ENCODE results near the gene NSL1. TPM values are rescaled to one million over a fixed set of nuclear protein-coding genes. Genes with fewer than 3 reads are reported as not detected.
A peak's percentile ranks its signal among the peaks of the same experiment; 100 is the strongest.

Gene NSL1
- 45.9 and 50.6 TPM in 2 replicates for total RNA-seq
- total RNA-seq (2013) = 48.2 TPM
- 20.3 and 20.5 TPM in 2 replicates for polyA plus RNA-seq
- 30.5 and 38.5 TPM in 2 replicates for polyA minus RNA-seq

DNA sequence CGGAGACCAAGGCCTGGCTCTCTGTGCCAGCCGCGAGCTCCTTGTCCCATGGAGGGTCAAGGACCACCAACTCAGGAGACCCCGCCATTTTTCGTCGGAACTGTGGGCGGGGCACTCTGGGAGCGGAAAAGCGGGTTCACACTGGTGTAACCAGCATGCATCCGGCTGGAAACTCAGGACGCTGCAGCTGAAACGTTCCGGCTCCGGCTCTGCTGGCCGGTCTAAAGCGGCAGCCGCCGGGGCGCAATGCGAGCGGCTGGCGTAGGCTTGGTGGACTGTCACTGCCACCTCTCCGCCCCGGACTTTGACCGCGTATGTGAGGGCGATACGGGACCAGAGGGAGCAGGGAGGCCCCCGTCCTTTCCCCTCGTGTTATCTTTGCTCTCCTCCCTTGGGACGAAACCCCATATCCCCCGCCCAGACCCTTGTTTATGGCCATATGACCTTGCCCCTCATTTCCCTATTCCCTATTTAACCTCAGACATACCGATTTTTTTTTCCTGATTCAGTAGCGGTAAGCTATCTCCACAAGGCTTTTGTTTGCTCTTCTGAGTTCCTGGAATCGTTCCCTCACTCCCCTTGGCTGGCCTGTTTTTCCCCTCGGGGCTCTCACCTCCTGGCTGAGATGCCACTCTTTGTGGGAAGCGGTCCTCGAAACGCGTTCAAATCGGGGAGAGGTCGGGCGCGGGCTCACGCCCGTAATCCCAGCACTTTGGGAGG, at the start of gene NSL1, which contains the start of gene TATDN3:
Gene NSL1 (minus strand): TSS at position 102 of the 720 bp plus-strand sequence. CDS start 14 bp downstream, at position 88.
Gene TATDN3 (plus strand): TSS at position 219 of the 720 bp plus-strand sequence. CDS start 28 bp downstream, at position 247.
- peak within 1 kb of the TSS; percentile 91 to 92 for H3K27ac ChIP-seq (ENCODE audit: low read length in 2 of 2)
- peak within 1 kb of the TSS; percentile 77 to 93 (median 83) for H3K4me3 ChIP-seq (ENCODE audit: control extremely low read depth in 1 of 5, extremely low read depth in 1 of 5, insufficient read depth in 1 of 5, low read depth in 2 of 5, low read length in 4 of 5)
- Mint-ChIP-seq H3K9me3 (ENCODE audit: insufficient read depth) (peaks cover 3% of the 10 kb centered on the region), H3K27me3 (no peaks in the 10 kb centered on the region), H3K27ac (peak within 1 kb of the TSS; percentile 93), H3K4me1 (peaks cover 46% of the 10 kb centered on the region), H3K4me3 (peak within 1 kb of the TSS; percentile 93)
- no peaks in the 10 kb centered on the region for H3K27me3 ChIP-seq (replicated peaks in 1 of 4; ENCODE audit: control extremely low read depth in 1 of 4, control insufficient read depth in 3 of 4, insufficient read depth in 4 of 4, low read length in 3 of 4)
- H3K9ac ChIP-seq (ENCODE audit: low read length) = peak within 1 kb of the TSS; percentile 82
- H4K20me1 ChIP-seq (ENCODE audit: control insufficient read depth, insufficient read depth, low read length, poor library complexity, severe bottlenecking) = peaks cover 9% of the 10 kb centered on the region
- TF ChIP-seq, protein P1, sequence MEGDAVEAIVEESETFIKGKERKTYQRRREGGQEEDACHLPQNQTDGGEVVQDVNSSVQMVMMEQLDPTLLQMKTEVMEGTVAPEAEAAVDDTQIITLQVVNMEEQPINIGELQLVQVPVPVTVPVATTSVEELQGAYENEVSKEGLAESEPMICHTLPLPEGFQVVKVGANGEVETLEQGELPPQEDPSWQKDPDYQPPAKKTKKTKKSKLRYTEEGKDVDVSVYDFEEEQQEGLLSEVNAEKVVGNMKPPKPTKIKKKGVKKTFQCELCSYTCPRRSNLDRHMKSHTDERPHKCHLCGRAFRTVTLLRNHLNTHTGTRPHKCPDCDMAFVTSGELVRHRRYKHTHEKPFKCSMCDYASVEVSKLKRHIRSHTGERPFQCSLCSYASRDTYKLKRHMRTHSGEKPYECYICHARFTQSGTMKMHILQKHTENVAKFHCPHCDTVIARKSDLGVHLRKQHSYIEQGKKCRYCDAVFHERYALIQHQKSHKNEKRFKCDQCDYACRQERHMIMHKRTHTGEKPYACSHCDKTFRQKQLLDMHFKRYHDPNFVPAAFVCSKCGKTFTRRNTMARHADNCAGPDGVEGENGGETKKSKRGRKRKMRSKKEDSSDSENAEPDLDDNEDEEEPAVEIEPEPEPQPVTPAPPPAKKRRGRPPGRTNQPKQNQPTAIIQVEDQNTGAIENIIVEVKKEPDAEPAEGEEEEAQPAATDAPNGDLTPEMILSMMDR (IDR thresholded peaks at IDR 0.05) = no peak
- TF ChIP-seq EZH2 (IDR thresholded peaks at IDR 0.05; ENCODE audit: borderline replicate concordance, insufficient read depth, low read depth, low read length, poor library complexity, severe bottlenecking) = no peak
- H2AFZ ChIP-seq (ENCODE audit: insufficient read depth, low read depth, low read length, poor library complexity, severe bottlenecking) = peak within 1 kb of the TSS; percentile 95
- peak within 1 kb of the TSS; percentile 85 for H3K4me2 ChIP-seq (replicated peaks; ENCODE audit: low read depth, low read length, poor library complexity, severe bottlenecking)
- no peaks in the 10 kb centered on the region for H3K9me3 ChIP-seq (ENCODE audit: control extremely low read depth in 1 of 3, control insufficient read depth in 2 of 3, insufficient read depth in 1 of 3, low read length in 2 of 3)
- DNase-seq = peak; percentile 97
- H3K79me2 ChIP-seq (ENCODE audit: control insufficient read depth, insufficient read depth, low read length) = peaks cover 62% of the 10 kb centered on the region
- ATAC-seq (ENCODE audit: low read depth) = peak; percentile 72
- ChIA-PET POLR2A (interaction anchor here (0.7 kb wide), 3 partner anchors 41 to 756 kb away, joined by 3 to 6 read pairs (median 3); partner anchors contain the start of gene DTL), CTCF (interaction anchor here (0.9 to 5.8 kb wide), 9 partner anchors 10 to 315 kb away, joined by 3 to 20 read pairs (median 4); partner anchors contain the start of gene RPS6KC1)
- WGBS (ENCODE audit: insufficient coverage) = under 1% methylated on average over 46 of the region's 46 CpGs
- intact Hi-C loops (cut with micrococcal nuclease) = loop anchor here (1.0 to 5.0 kb wide), 10 partner anchors 40 to 1535 kb away; partner anchors contain the start of genes ANGEL2, ATF3, DTL and FLVCR1
- H3K4me1 ChIP-seq (ENCODE audit: control insufficient read depth in 2 of 2, insufficient read depth in 2 of 2, low read length in 2 of 2) = peaks cover 39 to 61% of the 10 kb centered on the region in 2 donors
- peaks cover 2 to 7% of the 10 kb centered on the region in 2 experiments for H3K36me3 ChIP-seq (replicated peaks in 1 of 2; ENCODE audit: control extremely low read depth in 1 of 2, control insufficient read depth in 1 of 2, extremely low read depth in 1 of 2, insufficient read depth in 2 of 2, low read length in 1 of 2)

DNA sequence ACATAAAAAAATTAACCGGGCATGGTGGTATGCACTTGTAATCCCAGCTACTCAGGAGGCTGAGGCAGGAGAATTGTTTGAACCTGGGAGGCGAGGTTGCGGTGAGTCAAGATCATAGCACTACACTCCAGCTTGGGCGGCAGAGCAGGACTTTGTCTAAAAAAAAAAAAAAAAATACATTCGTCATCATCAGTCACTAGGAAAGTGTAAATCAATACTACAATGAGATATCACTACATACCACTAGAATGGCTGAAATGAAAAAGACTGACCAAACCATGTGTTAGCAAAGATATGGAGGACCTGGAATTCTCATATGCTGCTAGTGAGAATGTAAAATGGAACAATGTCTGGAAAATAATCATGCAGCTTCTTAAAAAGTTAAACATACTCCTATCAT, 46.6 kb upstream of the NSL1 start:
- ATAC-seq (ENCODE audit: low read depth) = no peak
- H3K27ac Mint-ChIP-seq = no peak overlapping the region
- Histone ChIP-seq H3K4me1 (ENCODE audit: control insufficient read depth in 2 of 2, insufficient read depth in 2 of 2, low read length in 2 of 2) (no peaks in the 10 kb centered on the region), H3K9ac (ENCODE audit: low read length) (no peak overlapping the region), H3K4me2 (replicated peaks; ENCODE audit: low read depth, low read length, poor library complexity, severe bottlenecking) (no peak overlapping the region), H3K36me3 (replicated peaks in 1 of 2; ENCODE audit: control extremely low read depth in 1 of 2, control insufficient read depth in 1 of 2, extremely low read depth in 1 of 2, insufficient read depth in 2 of 2, low read length in 1 of 2) (no peaks in the 10 kb centered on the region), H2AFZ (ENCODE audit: insufficient read depth, low read depth, low read length, poor library complexity, severe bottlenecking) (no peak overlapping the region), H4K20me1 (ENCODE audit: control insufficient read depth, insufficient read depth, low read length, poor library complexity, severe bottlenecking) (no peaks in the 10 kb centered on the region), H3K9me3 (ENCODE audit: control extremely low read depth in 1 of 3, control insufficient read depth in 2 of 3, insufficient read depth in 1 of 3, low read length in 2 of 3) (no peaks in the 10 kb centered on the region), H3K27me3 (replicated peaks in 1 of 4; ENCODE audit: control extremely low read depth in 1 of 4, control insufficient read depth in 3 of 4, insufficient read depth in 4 of 4, low read length in 3 of 4) (no peaks in the 10 kb centered on the region), H3K79me2 (ENCODE audit: control insufficient read depth, insufficient read depth, low read length) (no peaks in the 10 kb centered on the region), H3K4me3 (ENCODE audit: control extremely low read depth in 1 of 5, extremely low read depth in 1 of 5, insufficient read depth in 1 of 5, low read depth in 2 of 5, low read length in 4 of 5) (no peak overlapping the region), H3K27ac (ENCODE audit: low read length in 2 of 2) (no peak overlapping the region)
- no peak for DNase-seq
- no peaks in the 10 kb centered on the region for H3K27me3 Mint-ChIP-seq
- H3K9me3 Mint-ChIP-seq (ENCODE audit: insufficient read depth) = no peaks in the 10 kb centered on the region
- H3K4me3 Mint-ChIP-seq = no peak overlapping the region
- CTCF ChIA-PET = interaction anchor here (0.6 kb wide), 1 partner anchor 95 kb away, joined by 5 read pairs; no protein-coding TSS in a partner anchor
- POLR2A ChIA-PET = no interaction called here
- intact Hi-C loops (cut with micrococcal nuclease) = no loop called here
- H3K4me1 Mint-ChIP-seq = peaks cover under 1% of the 10 kb centered on the region
- TF ChIP-seq EZH2 (IDR thresholded peaks at IDR 0.05; ENCODE audit: borderline replicate concordance, insufficient read depth, low read depth, low read length, poor library complexity, severe bottlenecking) = no peak
- TF ChIP-seq, protein P1 (IDR thresholded peaks at IDR 0.05) = no peak
- 100% methylated on average over 1 of the region's 5 CpGs for WGBS (ENCODE audit: insufficient coverage)

Data from B cell (primary cell).